HG03064 (cell line): Measurements from ENCODE around the gene TBRG4.
"Not testable (repeated sequence)": the region's sequence is repeated elsewhere in the genome, so short reads cannot be mapped to it uniquely, and the experiment has no call there.

Experiments
- ATAC-seq: cut with Tn5 transposase; IDR thresholded peaks from one replicate; pipeline ENCODE4 v1.9.1; 2021; ENCODE audit warnings: low read depth; ENCODE audit not compliant: unreplicated experiment

The TBRG4 gene

GRCh38 chr7:45111298-45112223, at the start of gene TBRG4:
TSS of gene TBRG4 (minus strand) at chr7:45111697. CDS start at chr7:45109237, 2,460 bp downstream.
- ATAC-seq, result peak; percentile 95

- ATAC-seq, result no peak
Observed at GRCh38 chr7:45161138-45161537, 49.6 kb upstream of the TBRG4 start.

GRCh38 chr7:45160417-45160881, 49.0 kb upstream of the TBRG4 start:
- ATAC-seq, result no peak

GRCh38 chr7:45159296-45159695, 47.8 kb upstream of the TBRG4 start:
- no peak for ATAC-seq

GRCh38 chr7:45158471-45158870, 47.0 kb upstream of the TBRG4 start:
- ATAC-seq, result no peak

GRCh38 chr7:45157653-45158401, 46.3 kb upstream of the TBRG4 start, which contains the start of gene RAMP3:
TSS of gene RAMP3 (plus strand) at chr7:45157791. CDS start at chr7:45157829, 38 bp downstream.
- no peak for ATAC-seq

- no peak for ATAC-seq
Observed at GRCh38 chr7:45157286-45157652, 45.8 kb upstream of the TBRG4 start.

GRCh38 chr7:45156516-45157272, 45.2 kb upstream of the TBRG4 start:
- no peak for ATAC-seq

- no peak for ATAC-seq
Observed at GRCh38 chr7:45155941-45156340, 44.4 kb upstream of the TBRG4 start.

- ATAC-seq, result no peak
Observed at GRCh38 chr7:45155357-45155900, 43.9 kb upstream of the TBRG4 start.

GRCh38 chr7:45153861-45154260, 42.4 kb upstream of the TBRG4 start:
- ATAC-seq, result not testable (repeated sequence)

- ATAC-seq, result no peak
Observed at GRCh38 chr7:45153233-45153632, 41.7 kb upstream of the TBRG4 start.

- ATAC-seq, result no peak
Observed at GRCh38 chr7:45151967-45152366, 40.5 kb upstream of the TBRG4 start.

GRCh38 chr7:45151131-45151684, 39.7 kb upstream of the TBRG4 start:
- ATAC-seq, result no peak

- no peak for ATAC-seq
Observed at GRCh38 chr7:45150199-45150598, 38.7 kb upstream of the TBRG4 start.

GRCh38 chr7:45149606-45150005, 38.1 kb upstream of the TBRG4 start:
- ATAC-seq, result no peak

- ATAC-seq, result no peak
Observed at GRCh38 chr7:45148653-45148973, 37.1 kb upstream of the TBRG4 start.

GRCh38 chr7:45147858-45148652, 36.6 kb upstream of the TBRG4 start:
- ATAC-seq, result no peak
